ENCODE results near the gene DLST.

The DLST gene

DNA sequence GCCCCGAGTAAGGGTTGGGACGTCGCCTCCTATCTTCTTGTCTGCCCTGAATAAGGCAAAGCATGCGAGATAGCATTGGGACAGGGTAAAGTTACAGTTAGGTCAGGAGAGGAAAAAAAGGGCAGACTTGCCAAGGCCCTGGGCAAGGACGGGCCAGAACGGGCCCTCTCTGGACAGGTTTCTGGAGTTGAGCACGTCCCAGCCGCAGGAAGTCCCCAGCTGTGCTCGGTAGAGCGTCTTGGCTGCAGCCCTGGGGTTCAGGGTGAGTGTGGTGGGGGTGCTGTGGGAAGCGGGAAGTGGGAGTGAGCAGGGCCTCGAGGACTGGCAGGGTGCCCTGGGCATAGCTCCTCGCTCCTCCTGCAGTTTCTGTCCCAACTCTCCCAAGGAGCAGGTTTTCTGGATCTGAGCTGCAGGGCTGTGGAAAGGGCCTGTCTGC lies 35.9 kb downstream of the DLST start:
- Mint-ChIP-seq H3K36me3 (ENCODE audit: low read depth) (no peaks in the 10 kb centered on the region), H3K27ac (no peak overlapping the region), H3K4me3 (no peak overlapping the region), H3K4me1 (peaks cover 26% of the 10 kb centered on the region), H3K9me3 (no peaks in the 10 kb centered on the region), H3K27me3 (ENCODE audit: low read depth, poor library complexity) (peaks cover 14% of the 10 kb centered on the region)
- DNase-seq, result no peak
- TF ChIP-seq, protein P1, sequence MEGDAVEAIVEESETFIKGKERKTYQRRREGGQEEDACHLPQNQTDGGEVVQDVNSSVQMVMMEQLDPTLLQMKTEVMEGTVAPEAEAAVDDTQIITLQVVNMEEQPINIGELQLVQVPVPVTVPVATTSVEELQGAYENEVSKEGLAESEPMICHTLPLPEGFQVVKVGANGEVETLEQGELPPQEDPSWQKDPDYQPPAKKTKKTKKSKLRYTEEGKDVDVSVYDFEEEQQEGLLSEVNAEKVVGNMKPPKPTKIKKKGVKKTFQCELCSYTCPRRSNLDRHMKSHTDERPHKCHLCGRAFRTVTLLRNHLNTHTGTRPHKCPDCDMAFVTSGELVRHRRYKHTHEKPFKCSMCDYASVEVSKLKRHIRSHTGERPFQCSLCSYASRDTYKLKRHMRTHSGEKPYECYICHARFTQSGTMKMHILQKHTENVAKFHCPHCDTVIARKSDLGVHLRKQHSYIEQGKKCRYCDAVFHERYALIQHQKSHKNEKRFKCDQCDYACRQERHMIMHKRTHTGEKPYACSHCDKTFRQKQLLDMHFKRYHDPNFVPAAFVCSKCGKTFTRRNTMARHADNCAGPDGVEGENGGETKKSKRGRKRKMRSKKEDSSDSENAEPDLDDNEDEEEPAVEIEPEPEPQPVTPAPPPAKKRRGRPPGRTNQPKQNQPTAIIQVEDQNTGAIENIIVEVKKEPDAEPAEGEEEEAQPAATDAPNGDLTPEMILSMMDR (IDR thresholded peaks at IDR 0.05), result no peak

DNA sequence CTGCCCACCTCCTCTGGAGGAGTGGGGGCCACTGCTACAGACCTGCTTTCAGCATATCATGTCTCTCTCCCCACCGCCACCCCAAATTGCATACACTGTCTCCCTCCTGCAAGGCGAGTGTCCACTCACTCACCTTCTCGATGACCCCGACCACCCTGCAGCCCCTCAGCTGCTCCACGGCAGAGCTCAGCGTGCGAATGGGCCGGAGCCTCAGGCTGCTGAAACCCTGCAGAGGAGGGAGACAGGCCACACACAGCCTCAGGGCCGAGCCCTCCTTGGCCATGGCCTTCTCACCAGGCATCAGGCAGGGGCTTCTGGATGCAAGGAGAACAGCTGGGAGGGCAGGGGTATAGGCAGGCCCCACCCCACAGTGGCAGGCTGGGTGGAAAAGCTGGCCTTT lies 36.7 kb downstream of the DLST start:
- peaks cover 15% of the 10 kb centered on the region for H3K27me3 Mint-ChIP-seq (ENCODE audit: low read depth, poor library complexity)
- TF ChIP-seq, protein P1 (IDR thresholded peaks at IDR 0.05), result no peak
- no peaks in the 10 kb centered on the region for H3K36me3 Mint-ChIP-seq (ENCODE audit: low read depth)
- no peak overlapping the region for H3K27ac Mint-ChIP-seq
- H3K4me1 Mint-ChIP-seq, result peaks cover 26% of the 10 kb centered on the region
- no peak overlapping the region for H3K4me3 Mint-ChIP-seq
- no peak for DNase-seq
- no peaks in the 10 kb centered on the region for H3K9me3 Mint-ChIP-seq

DNA sequence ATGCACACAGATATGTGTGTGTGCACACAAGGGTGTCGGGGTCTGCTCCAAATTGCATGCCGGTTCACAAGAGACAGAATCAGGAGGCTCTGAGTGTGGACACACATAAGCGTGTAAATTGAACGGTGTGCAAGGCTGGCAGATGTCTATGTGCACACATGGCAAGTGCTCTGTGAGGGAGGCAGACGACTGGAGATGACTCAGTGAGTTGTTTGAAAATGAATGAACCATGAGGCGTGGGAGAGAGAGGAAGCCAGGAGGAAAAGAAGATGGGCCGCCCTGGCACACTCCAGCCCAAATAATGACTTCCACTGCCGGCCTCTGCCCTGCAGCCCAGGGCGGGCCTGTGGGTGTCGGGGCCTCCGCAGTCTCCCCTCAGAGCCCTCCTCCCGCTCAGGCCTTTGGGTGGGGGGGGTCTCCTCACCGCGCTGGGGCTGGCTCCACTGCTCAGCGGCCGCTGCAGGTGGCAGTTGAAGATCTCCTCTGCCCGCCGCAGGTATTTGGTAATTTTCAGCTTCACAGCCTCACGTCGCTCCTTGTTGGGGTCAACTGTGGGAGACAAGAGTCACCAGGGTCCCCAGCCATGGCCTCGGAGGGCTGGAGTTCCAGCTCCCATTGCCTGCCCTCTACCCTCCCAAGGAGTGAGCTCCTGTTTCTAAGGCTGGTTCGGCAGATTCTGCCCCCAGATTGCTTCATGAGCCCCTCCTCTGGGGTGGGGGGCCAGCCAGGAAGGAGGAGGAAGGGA lies 37.9 kb downstream of the DLST start:
- Mint-ChIP-seq H3K9me3 (no peaks in the 10 kb centered on the region), H3K36me3 (ENCODE audit: low read depth) (no peaks in the 10 kb centered on the region), H3K27ac (no peak overlapping the region), H3K4me3 (no peak overlapping the region), H3K4me1 (peaks cover 22% of the 10 kb centered on the region), H3K27me3 (ENCODE audit: low read depth, poor library complexity) (peaks cover 26% of the 10 kb centered on the region)
- TF ChIP-seq, protein P1 (IDR thresholded peaks at IDR 0.05), result no peak
- DNase-seq, result no peak

DNA sequence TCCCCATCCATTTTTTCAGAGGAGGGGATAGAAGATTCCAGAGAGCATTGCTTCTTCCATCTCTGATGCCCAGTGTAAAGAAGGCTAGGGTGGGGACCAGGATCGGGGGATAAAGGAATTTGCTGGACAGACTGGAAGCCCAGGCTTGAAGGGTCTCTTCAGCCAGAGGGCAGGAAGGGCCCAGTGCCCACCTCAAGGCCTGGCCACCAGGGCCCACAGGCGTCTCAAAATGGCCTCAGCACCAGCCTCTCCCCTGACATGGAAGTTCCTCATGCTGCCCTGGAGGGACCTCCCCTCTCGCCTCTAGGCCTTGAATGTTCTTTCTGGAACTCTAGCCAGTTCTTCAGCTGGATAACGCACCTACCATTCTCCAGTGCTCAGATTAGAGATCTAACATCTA lies 38.6 kb downstream of the DLST start:
- H3K27me3 Mint-ChIP-seq (ENCODE audit: low read depth, poor library complexity), result peaks cover 33% of the 10 kb centered on the region
- TF ChIP-seq, protein P1 (IDR thresholded peaks at IDR 0.05), result no peak
- H3K4me3 Mint-ChIP-seq, result no peak overlapping the region
- no peaks in the 10 kb centered on the region for H3K36me3 Mint-ChIP-seq (ENCODE audit: low read depth)
- H3K4me1 Mint-ChIP-seq, result peaks cover 22% of the 10 kb centered on the region
- no peaks in the 10 kb centered on the region for H3K9me3 Mint-ChIP-seq
- no peak for DNase-seq
- no peak overlapping the region for H3K27ac Mint-ChIP-seq

DNA sequence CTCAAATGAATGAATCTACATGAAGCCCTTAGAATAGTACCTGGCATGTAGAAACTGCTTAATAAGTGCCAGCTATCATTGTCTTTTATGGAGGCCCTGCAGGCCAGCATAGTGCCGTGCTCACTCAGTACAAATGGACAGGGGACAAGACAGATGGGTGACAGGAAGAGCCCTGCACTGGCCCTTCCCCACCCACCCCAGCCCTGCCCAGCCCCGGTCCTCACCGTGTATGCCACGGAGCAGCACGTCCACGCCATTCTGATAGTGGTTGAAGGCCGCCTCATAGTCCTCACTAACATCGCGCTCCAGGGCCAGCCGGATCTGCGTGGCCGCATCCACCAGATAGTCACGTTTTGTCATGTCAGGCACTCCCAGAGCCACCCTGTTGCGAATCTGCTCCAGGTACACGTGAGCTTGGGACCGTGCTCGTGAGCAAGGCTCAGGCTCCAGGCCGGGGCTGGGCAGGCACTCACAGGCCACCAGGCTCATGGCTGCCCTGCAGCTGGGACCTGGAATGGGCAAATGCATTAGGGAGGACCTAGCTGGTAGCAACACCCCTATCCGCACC lies 39.4 kb downstream of the DLST start:
- TF ChIP-seq, protein P1 (IDR thresholded peaks at IDR 0.05), result no peak
- H3K4me1 Mint-ChIP-seq, result peaks cover 22% of the 10 kb centered on the region
- peaks cover 39% of the 10 kb centered on the region for H3K27me3 Mint-ChIP-seq (ENCODE audit: low read depth, poor library complexity)
- H3K9me3 Mint-ChIP-seq, result no peaks in the 10 kb centered on the region
- H3K36me3 Mint-ChIP-seq (ENCODE audit: low read depth), result no peaks in the 10 kb centered on the region
- H3K4me3 Mint-ChIP-seq, result no peak overlapping the region
- DNase-seq, result no peak
- H3K27ac Mint-ChIP-seq, result no peak overlapping the region

All from nephron progenitor cell (in vitro differentiated cells).